HepG2 (cell line): ENCODE data around the gene CLEC16A. TPM values are rescaled to one million over a fixed set of nuclear protein-coding genes. Genes with fewer than 3 reads are reported as not detected.

Experiments used
- EEA1 ChIP-seq: sonication (generic); formaldehyde crosslinking; IDR thresholded peaks from 2 replicates; pipeline ENCODE4 v1.5.1; 2020; ENCODE audit warnings: mild to moderate bottlenecking, missing genetic modification reagents, borderline replicate concordance
- KIAA2018 ChIP-seq: sonication (generic); formaldehyde crosslinking; IDR thresholded peaks from 2 replicates; pipeline ENCODE4 v1.5.0; 2020; ENCODE audit warnings: mild to moderate bottlenecking, missing genetic modification reagents, borderline replicate concordance
- NCOR1 ChIP-seq: fragments of 200-600 bp; sonication (generic); IDR thresholded peaks from 2 replicates; pipeline ENCODE4 v1.7.0; 2017; ENCODE audit warnings: antibody characterized with exemption, low read length, borderline replicate concordance
- REST ChIP-seq, 2 experiments: IDR thresholded peaks; 2 replicates each; pipeline ENCODE4 v1.6.1; 2011 to 2012; ENCODE audit warnings: low read length in 2 of 2, borderline replicate concordance in 1 of 2, low read depth in 1 of 2, mild to moderate bottlenecking in 1 of 2, moderate library complexity in 1 of 2
- RFXAP ChIP-seq: sonication (generic); formaldehyde crosslinking; IDR thresholded peaks from 2 replicates; pipeline ENCODE4 v1.4.0; 2020; ENCODE audit warnings: missing genetic modification reagents, borderline replicate concordance
- SOX5 ChIP-seq: IDR thresholded peaks from 2 replicates; pipeline ENCODE4 v1.6.1; 2016; ENCODE audit warnings: borderline replicate concordance
- SOX6 ChIP-seq, 2 experiments: fragments of 450-650 bp in 1 of 2; sonication (generic) in 1 of 2; formaldehyde crosslinking in 1 of 2; IDR thresholded peaks; 2 replicates each; pipeline versions ENCODE4 v1.4.0 to v1.6.1; 2017 to 2020; ENCODE audit warnings: antibody characterized with exemption in 1 of 2, mild to moderate bottlenecking in 1 of 2, missing genetic modification reagents in 1 of 2
- SRF ChIP-seq: IDR thresholded peaks from 2 replicates; pipeline ENCODE4 v1.6.1; 2011; ENCODE audit warnings: mild to moderate bottlenecking, low read depth, low read length, moderate library complexity
- SRSF1 ChIP-seq: fragments of 200-400 bp; formaldehyde crosslinking; optimal IDR thresholded peaks from 2 replicates; pipeline ENCODE3; 2017; ENCODE audit warnings: mild to moderate bottlenecking, low read depth, low read length, moderate library complexity
- ZFP41 ChIP-seq: sonication (generic); formaldehyde crosslinking; IDR thresholded peaks from 2 replicates; pipeline ENCODE4 v1.4.0; 2020; ENCODE audit warnings: mild to moderate bottlenecking, missing genetic modification reagents, borderline replicate concordance
- ZNF678 ChIP-seq: sonication (generic); formaldehyde crosslinking; IDR thresholded peaks from 2 replicates; pipeline ENCODE4 v1.4.0; 2020; ENCODE audit warnings: mild to moderate bottlenecking, missing genetic modification reagents
- ZNF713 ChIP-seq: sonication (generic); formaldehyde crosslinking; IDR thresholded peaks from 2 replicates; pipeline ENCODE4 v1.4.0; 2020; ENCODE audit warnings: mild to moderate bottlenecking, missing genetic modification reagents
- ZSCAN12 ChIP-seq: sonication (generic); formaldehyde crosslinking; IDR thresholded peaks from 2 replicates; pipeline ENCODE4 v1.9.0; 2021; ENCODE audit warnings: mild to moderate bottlenecking, missing genetic modification reagents
- polyA plus RNA-seq, 8 experiments: library from polyadenylated mRNA; depleted of rRNA in 3 of 8; stranded (reverse) in 7 of 8; unstranded in 1 of 8; fragments of >200 nt; fragmentation: Illumina TruSeq in 4 of 8; extraction: Trizol in 4 of 8; gene quantifications; 2 replicates each; pipeline versions ENCODE4 v1.2.1 to v1.2.3, GENCODE V29; 2011 to 2016; ENCODE audit warnings: low read depth in 4 of 8, missing spikeins in 1 of 8, mixed read lengths in 1 of 8; ENCODE audit not compliant: insufficient read depth in 1 of 8
- total RNA-seq, 5 experiments: library from RNA; depleted of rRNA; stranded (reverse); fragments of >200 nt; fragmentation: Illumina TruSeq; extraction: Trizol; gene quantifications; 2 replicates each; pipeline ENCODE4 v1.2.3, GENCODE V29; 2016; ENCODE audit warnings: low read depth in 1 of 5

The CLEC16A gene
- total and polyA plus RNA-seq, 2 of the 13 experiments (the other 11 are each of a cell fraction or from before 2014, with no cell fraction given) = 8.5 to 10.3 TPM

- TF ChIP-seq NCOR1 = peak; percentile 33; the same call in 1 of the 2 replicates
- no peak for TF ChIP-seq ZNF678 (CRISPR knock-in tag)
- TF ChIP-seq SRF = 0 out of 2 replicates have a peak, but pooled peaks have one; percentile 46
- TF ChIP-seq SOX5 (CRISPR knock-in tag) = no peak; the same call in 1 of the 2 replicates
- 0 out of 2 replicates have a peak, but pooled peaks have one; percentile 23 for TF ChIP-seq RFXAP
- TF ChIP-seq REST (IDR thresholded peaks at IDR 0.05; ENCODE audit: borderline replicate concordance in 1 of 2, low read depth in 1 of 2, low read length in 2 of 2) = no peak
- no peak for TF ChIP-seq KIAA2018 (CRISPR knock-in tag)
- TF ChIP-seq ZFP41 (CRISPR knock-in tag) = 0 out of 2 replicates have a peak, but pooled peaks have one; percentile 37
- TF ChIP-seq ZSCAN12 (CRISPR knock-in tag) = peak; percentile 24; the same call in 1 of the 2 replicates
- 0 out of 2 replicates have a peak, but pooled peaks have one; percentile 44 for TF ChIP-seq ZNF713 (CRISPR knock-in tag)
- no peak for TF ChIP-seq EEA1 (CRISPR knock-in tag)
- TF ChIP-seq SRSF1 = no peak
- TF ChIP-seq SOX6 (IDR thresholded peaks at IDR 0.05) = no peak
- 0 out of 2 replicates have a peak, but pooled peaks have one; percentile 37 for TF ChIP-seq SOX6 (CRISPR knock-in tag; IDR thresholded peaks at IDR 0.05)
Measured at GRCh38 chr16:10979717-10980601, 35.6 kb downstream of the CLEC16A start (continued).
